Gastroesophageal sphincter (tissue), 3 donors: ENCODE measurements around the gene TLCD3B.

Source experiments
- EP300 ChIP-seq: sonication (generic); formaldehyde crosslinking; IDR thresholded peaks from one replicate; pipeline ENCODE4 v1.6.1; 2017; ENCODE audit warnings: antibody characterized with exemption, mild to moderate bottlenecking
- POLR2A ChIP-seq, 2 donors: fragments of 450-650 bp; IDR thresholded peaks; one replicate each; pipeline ENCODE4 v1.6.1; 2017; ENCODE audit warnings: antibody characterized with exemption in 2 of 2, mild to moderate bottlenecking in 2 of 2, moderate library complexity in 1 of 2
- POLR2AphosphoS5 ChIP-seq: sonication (generic); formaldehyde crosslinking; IDR thresholded peaks from one replicate; pipeline ENCODE4 v1.6.1; 2017; ENCODE audit warnings: antibody characterized with exemption
- TF ChIP-seq, protein P1 (sequence below), 4 experiments: fragments of 200-600 bp in 2 of 4; fragments of 450-650 bp in 2 of 4; sonication (generic) in 1 of 4; IDR thresholded peaks; one replicate each; pipeline ENCODE4 v1.5.1; 2017 to 2019; ENCODE audit warnings: antibody characterized with exemption in 4 of 4, mild to moderate bottlenecking in 2 of 4, moderate library complexity in 2 of 4

DNA sequence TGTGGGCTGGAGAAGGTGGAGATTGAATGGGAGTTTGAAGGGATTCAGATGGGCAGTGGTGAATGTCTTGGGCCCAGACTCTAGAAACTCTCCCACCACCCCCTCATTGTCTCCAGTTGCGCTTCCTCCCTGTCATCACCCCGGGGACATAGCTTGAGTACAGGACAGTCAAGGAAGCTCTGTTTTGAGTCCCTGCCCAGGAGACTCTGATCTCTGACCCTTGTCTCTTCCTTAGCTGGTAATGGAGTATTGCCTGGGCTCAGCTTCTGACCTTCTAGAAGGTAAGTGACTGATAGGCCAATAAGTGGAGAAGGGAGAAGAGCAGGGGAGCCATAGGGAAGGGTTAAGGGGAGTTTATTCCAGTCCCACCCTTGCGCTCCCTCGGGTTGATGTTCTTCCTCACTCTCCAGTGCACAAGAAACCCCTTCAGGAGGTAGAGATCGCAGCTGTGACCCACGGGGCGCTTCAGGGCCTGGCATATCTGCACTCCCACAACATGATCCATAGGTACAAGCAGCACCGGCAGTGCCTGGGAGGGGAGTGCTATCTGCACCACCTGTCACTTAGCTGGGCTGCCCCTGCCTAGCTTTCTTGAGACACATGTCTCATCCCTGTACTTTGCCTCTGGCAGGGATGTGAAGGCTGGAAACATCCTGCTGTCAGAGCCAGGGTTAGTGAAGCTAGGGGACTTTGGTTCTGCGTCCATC, 52.4 kb downstream of the TLCD3B start:
- TF ChIP-seq POLR2A (IDR thresholded peaks at IDR 0.05): no peak
- TF ChIP-seq, protein P1, sequence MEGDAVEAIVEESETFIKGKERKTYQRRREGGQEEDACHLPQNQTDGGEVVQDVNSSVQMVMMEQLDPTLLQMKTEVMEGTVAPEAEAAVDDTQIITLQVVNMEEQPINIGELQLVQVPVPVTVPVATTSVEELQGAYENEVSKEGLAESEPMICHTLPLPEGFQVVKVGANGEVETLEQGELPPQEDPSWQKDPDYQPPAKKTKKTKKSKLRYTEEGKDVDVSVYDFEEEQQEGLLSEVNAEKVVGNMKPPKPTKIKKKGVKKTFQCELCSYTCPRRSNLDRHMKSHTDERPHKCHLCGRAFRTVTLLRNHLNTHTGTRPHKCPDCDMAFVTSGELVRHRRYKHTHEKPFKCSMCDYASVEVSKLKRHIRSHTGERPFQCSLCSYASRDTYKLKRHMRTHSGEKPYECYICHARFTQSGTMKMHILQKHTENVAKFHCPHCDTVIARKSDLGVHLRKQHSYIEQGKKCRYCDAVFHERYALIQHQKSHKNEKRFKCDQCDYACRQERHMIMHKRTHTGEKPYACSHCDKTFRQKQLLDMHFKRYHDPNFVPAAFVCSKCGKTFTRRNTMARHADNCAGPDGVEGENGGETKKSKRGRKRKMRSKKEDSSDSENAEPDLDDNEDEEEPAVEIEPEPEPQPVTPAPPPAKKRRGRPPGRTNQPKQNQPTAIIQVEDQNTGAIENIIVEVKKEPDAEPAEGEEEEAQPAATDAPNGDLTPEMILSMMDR (IDR thresholded peaks at IDR 0.05): no peak
- TF ChIP-seq POLR2AphosphoS5: no peak
- no peak for TF ChIP-seq EP300
